Heart right ventricle (tissue), 16 donors: ENCODE data around the gene CCM2. TPM values are rescaled to one million over a fixed set of nuclear protein-coding genes. Genes with fewer than 3 reads are reported as not detected.

Source experiments
- ATAC-seq, 8 donors: fragments of 200-7000 bp; cut with Tn5 transposase; one replicate each; pipeline ENCODE4 v1.9.1; 2020; ENCODE audit warnings: mild to moderate bottlenecking in 8 of 8, moderate library complexity in 8 of 8, moderate number of reproducible peaks in 1 of 8
- DNase-seq, 2 donors: peaks; one replicate each; pipeline ENCODE4 v3.0.0-alpha.2; 2020
- H3K27ac ChIP-seq, 10 donors: fragments of 200-600 bp; sonication (generic) in 2 of 10; one replicate each; pipeline versions ENCODE4 v1.5.0 to v1.8.0; 2020 to 2022; ENCODE audit warnings: mild to moderate bottlenecking in 3 of 10
- H3K27me3 ChIP-seq, 7 donors: fragments of 200-600 bp; one replicate each; pipeline ENCODE4 v1.8.0; 2021 to 2022; ENCODE audit warnings: mild to moderate bottlenecking in 2 of 7
- H3K36me3 ChIP-seq, 9 donors: fragments of 200-600 bp; sonication (generic) in 1 of 9; one replicate each; pipeline versions ENCODE4 v1.5.0 to v1.8.0; 2020 to 2022; ENCODE audit warnings: mild to moderate bottlenecking in 2 of 9
- H3K4me1 ChIP-seq, 9 donors: fragments of 200-600 bp; sonication (generic) in 1 of 9; one replicate each; pipeline versions ENCODE4 v1.5.0 to v1.8.0; 2020 to 2022; ENCODE audit warnings: mild to moderate bottlenecking in 4 of 9
- H3K4me3 ChIP-seq, 10 donors: fragments of 200-600 bp; sonication (generic) in 2 of 10; one replicate each; pipeline versions ENCODE4 v1.5.0 to v1.8.0; 2020 to 2022; ENCODE audit warnings: mild to moderate bottlenecking in 7 of 10, moderate library complexity in 2 of 10
- H3K9me3 ChIP-seq, 11 donors: fragments of 200-600 bp in 10 of 11; sonication (generic) in 2 of 11; one replicate each; pipeline versions ENCODE4 v1.5.0 to v1.8.0; 2013 to 2022; ENCODE audit warnings: mild to moderate bottlenecking in 2 of 11, control low read depth in 1 of 11, moderate library complexity in 1 of 11
- CTCF ChIP-seq, 9 donors: fragments of 200-600 bp; sonication (generic) in 2 of 9; IDR thresholded peaks; one replicate each; pipeline versions ENCODE4 v1.5.0 to v1.8.0; 2021 to 2022; ENCODE audit warnings: antibody characterized with exemption in 9 of 9, mild to moderate bottlenecking in 5 of 9, moderate library complexity in 1 of 9
- WGBS, 2 donors: extraction: QIAGEN DNeasy Blood & Tissue Kit; methylation state at CpG; one replicate each; pipeline ENCODE4 v1.1.7; 2013; ENCODE audit warnings: inconsistent platforms in 1 of 2; 5-methylcytosine and 5-hydroxymethylcytosine counted together
- intact Hi-C, 10 donors: fragments of 100-400 bp; cut with DNase I; formaldehyde crosslinking; loops; one replicate each; pipeline versions ENCODE4 v1.11.1 to v1.14.2; 2022
- polyA plus RNA-seq, 2 donors: library from polyadenylated mRNA; stranded (reverse); fragments of 200-250 nt; gene quantifications; one replicate each; pipeline ENCODE4 v1.2.3, GENCODE V29; 2013
- total RNA-seq, 10 donors: library from RNA; stranded (reverse); fragmentation: NEBNext Ultra II Directional in 3 of 10; extraction: Animal tissue kit (Norgen Biotek cat#: 25700) in 3 of 10; gene quantifications; one replicate each; pipeline versions ENCODE4 v1.2.1 to v1.2.4, GENCODE V29; 2021 to 2023
- donor health status: Arrhythmogenic right ventricular cardiomyopathy.
- donor health status: ischemic (EF 13 %, LVEDD 7.1; RV severe dilation, severe dysfunction).
- donor health status: healthy with polysubstance abuse.
- donor health status: DM: no; HTN: yes; CAD: no.
- donor health status: DM: no; HTN: no; CAD: no.
- donor health status: ischemic (EF 25% LVEDD 6.9; RV normal size, moderate dysfunction).
- donor health status: ischemic (EF 25% LVEDD 5.7; RV mildly dilated, moderate dysfunction).
- donor health status: healthy.
- donor health status: DM: yes; HTN: yes; CAD: no.
- donor health status: Ischemic cardiomyopathy.
- donor health status: ischemic (EF 35%, LVEDD 5.7; RV mildly dilated, moderate dysfunction).
- donor health status: nonischemic (EF 11% LVEDD 7.7; RV severe dilation, severe dysfunction).
- donor health status: DM: yes; HTN: yes; CAD: no.
- donor health status: PGD.
- donor health status: ischemic (EF 29% LVEDD 5.4; RV normal size, mild dysfunction).
- donor health status: nonischemic (EF 23%, LVEDD 6.1; RV moderate dilation, normal function).

The CCM2 gene
- total and polyA plus RNA-seq, 12 donors, result 21.5 to 71.1 (median 25.7) TPM

GRCh38 chr7:45098983-45099839, 99.2 kb downstream of the CCM2 start:
- intact Hi-C loops, result loop anchor here in 1 of 10 donors (1.0 kb wide), 1 partner anchor 23 kb away; no protein-coding TSS in a partner anchor
- TF ChIP-seq CTCF (IDR thresholded peaks at IDR 0.05), result no peak
- Histone ChIP-seq H3K4me1 (peaks cover 0 to 9% (median 0%) of the 10 kb centered on the region in 9 donors), H3K36me3 (peaks cover 12 to 66% (median 52%) of the 10 kb centered on the region in 9 donors), H3K27ac (no peak overlapping the region), H3K27me3 (no peaks in the 10 kb centered on the region), H3K4me3 (no peak overlapping the region), H3K9me3 (peaks cover 0 to 13% (median 0%) of the 10 kb centered on the region in 11 donors)
- DNase-seq (no peak), ATAC-seq (peak in 3 of 8 donors; percentile 7 to 28 (median 16))
- 79 to 80% methylated on average over 10 of the region's 10 CpGs for WGBS, 2 donors

GRCh38 chr7:45099891-45100760, 100.1 kb downstream of the CCM2 start:
- no peak for TF ChIP-seq CTCF (IDR thresholded peaks at IDR 0.05)
- DNase-seq (no peak), ATAC-seq (peak in 1 of 8 donors; percentile 8)
- Histone ChIP-seq H3K4me1 (peaks cover 0 to 14% (median 0%) of the 10 kb centered on the region in 9 donors), H3K27ac (no peak overlapping the region), H3K9me3 (peaks cover 0 to 4% (median 0%) of the 10 kb centered on the region in 11 donors), H3K36me3 (peaks cover 12 to 75% (median 62%) of the 10 kb centered on the region in 9 donors), H3K4me3 (no peak overlapping the region), H3K27me3 (no peaks in the 10 kb centered on the region)
- intact Hi-C loops, result loop anchor here in 2 of 10 donors (1.0 to 10.0 kb wide), 2 partner anchors 24 to 85 kb away; no protein-coding TSS in a partner anchor
- 92 to 95% methylated on average over 16 of the region's 16 CpGs for WGBS, 2 donors

GRCh38 chr7:45100761-45101480, 100.9 kb downstream of the CCM2 start:
- no peak for TF ChIP-seq CTCF (IDR thresholded peaks at IDR 0.05)
- ATAC-seq (no peak), DNase-seq (no peak)
- Histone ChIP-seq H3K36me3 (peaks cover 12 to 83% (median 70%) of the 10 kb centered on the region in 9 donors), H3K27ac (no peak overlapping the region), H3K4me1 (peaks cover 0 to 22% (median 5%) of the 10 kb centered on the region in 9 donors), H3K27me3 (no peaks in the 10 kb centered on the region), H3K9me3 (no peaks in the 10 kb centered on the region), H3K4me3 (no peak overlapping the region)
- 93 to 95% methylated on average over 13 of the region's 13 CpGs for WGBS, 2 donors
- intact Hi-C loops, result loop anchor here in 1 of 10 donors (10.0 kb wide), 1 partner anchor 86 kb away; no protein-coding TSS in a partner anchor
